OCI-LY3 (cell line): ENCODE results near the gene ISG20L2.

Source experiments
- EZH2phosphoT487 ChIP-seq: fragments of 200-600 bp; shearing (Covaris generic); IDR thresholded peaks from 2 replicates; pipeline ENCODE4 v1.6.1; 2018; ENCODE audit warnings: antibody characterized with exemption, mixed run types, low read depth
- TF ChIP-seq, protein P1 (sequence below): fragments of 200-600, 300-600 bp; sonication (generic); IDR thresholded peaks from 2 replicates; pipeline ENCODE4 v1.5.1; 2014; ENCODE audit warnings: antibody characterized with exemption, low read length, low read depth

GRCh38 chr1:156740741-156741480 lies 12.3 kb upstream of the ISG20L2 start, which contains the start of gene MRPL24:
- TF ChIP-seq, protein P1, sequence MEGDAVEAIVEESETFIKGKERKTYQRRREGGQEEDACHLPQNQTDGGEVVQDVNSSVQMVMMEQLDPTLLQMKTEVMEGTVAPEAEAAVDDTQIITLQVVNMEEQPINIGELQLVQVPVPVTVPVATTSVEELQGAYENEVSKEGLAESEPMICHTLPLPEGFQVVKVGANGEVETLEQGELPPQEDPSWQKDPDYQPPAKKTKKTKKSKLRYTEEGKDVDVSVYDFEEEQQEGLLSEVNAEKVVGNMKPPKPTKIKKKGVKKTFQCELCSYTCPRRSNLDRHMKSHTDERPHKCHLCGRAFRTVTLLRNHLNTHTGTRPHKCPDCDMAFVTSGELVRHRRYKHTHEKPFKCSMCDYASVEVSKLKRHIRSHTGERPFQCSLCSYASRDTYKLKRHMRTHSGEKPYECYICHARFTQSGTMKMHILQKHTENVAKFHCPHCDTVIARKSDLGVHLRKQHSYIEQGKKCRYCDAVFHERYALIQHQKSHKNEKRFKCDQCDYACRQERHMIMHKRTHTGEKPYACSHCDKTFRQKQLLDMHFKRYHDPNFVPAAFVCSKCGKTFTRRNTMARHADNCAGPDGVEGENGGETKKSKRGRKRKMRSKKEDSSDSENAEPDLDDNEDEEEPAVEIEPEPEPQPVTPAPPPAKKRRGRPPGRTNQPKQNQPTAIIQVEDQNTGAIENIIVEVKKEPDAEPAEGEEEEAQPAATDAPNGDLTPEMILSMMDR: no peak
- no peak for TF ChIP-seq EZH2phosphoT487
